ENCODE measurements around the gene BANP.
A peak's percentile ranks its signal among the peaks of the same experiment; 100 is the strongest.

The BANP gene

GRCh38 chr16:88055356-88055755, 104.1 kb downstream of the BANP start:
- Histone ChIP-seq H3K27ac (ENCODE audit: low read depth, low read length) (no peak overlapping the region), H2AFZ (ENCODE audit: low read length, unreplicated experiment) (no peak overlapping the region), H3K36me3 (ENCODE audit: insufficient read depth, low read length) (peaks cover 10% of the 10 kb centered on the region; the same call in 1 of the 2 replicates), H3K4me1 (ENCODE audit: control insufficient read depth, insufficient read depth, low read length, unreplicated experiment) (no peaks in the 10 kb centered on the region), H3K79me2 (ENCODE audit: control insufficient read depth, insufficient read depth, low read length, unreplicated experiment) (no peaks in the 10 kb centered on the region), H3K27me3 (ENCODE audit: insufficient read depth, low read length) (no peaks in the 10 kb centered on the region), H3K4me3 (ENCODE audit: low read depth, low read length) (no peak overlapping the region)

GRCh38 chr16:88056212-88056611, 105.0 kb downstream of the BANP start:
- H3K27me3 ChIP-seq (ENCODE audit: insufficient read depth, low read length) = no peaks in the 10 kb centered on the region
- no peaks in the 10 kb centered on the region for H3K79me2 ChIP-seq (ENCODE audit: control insufficient read depth, insufficient read depth, low read length, unreplicated experiment)
- H3K4me1 ChIP-seq (ENCODE audit: control insufficient read depth, insufficient read depth, low read length, unreplicated experiment) = no peaks in the 10 kb centered on the region
- no peak overlapping the region for H3K4me3 ChIP-seq (ENCODE audit: low read depth, low read length)
- H2AFZ ChIP-seq (ENCODE audit: low read length, unreplicated experiment) = no peak overlapping the region
- H3K36me3 ChIP-seq (ENCODE audit: insufficient read depth, low read length) = peaks cover 10% of the 10 kb centered on the region; the same call in 1 of the 2 replicates
- no peak overlapping the region for H3K27ac ChIP-seq (ENCODE audit: low read depth, low read length)

GRCh38 chr16:88057656-88058055, 106.4 kb downstream of the BANP start:
- H3K36me3 ChIP-seq (ENCODE audit: insufficient read depth, low read length) = peaks cover 5% of the 10 kb centered on the region; the same call in 1 of the 2 replicates
- H3K27ac ChIP-seq (ENCODE audit: low read depth, low read length) = no peak overlapping the region
- H3K4me1 ChIP-seq (ENCODE audit: control insufficient read depth, insufficient read depth, low read length, unreplicated experiment) = peaks cover 8% of the 10 kb centered on the region
- H3K27me3 ChIP-seq (ENCODE audit: insufficient read depth, low read length) = no peaks in the 10 kb centered on the region
- no peak overlapping the region for H3K4me3 ChIP-seq (ENCODE audit: low read depth, low read length)
- no peak overlapping the region for H2AFZ ChIP-seq (ENCODE audit: low read length, unreplicated experiment)
- no peaks in the 10 kb centered on the region for H3K79me2 ChIP-seq (ENCODE audit: control insufficient read depth, insufficient read depth, low read length, unreplicated experiment)

GRCh38 chr16:88058136-88058535, 106.9 kb downstream of the BANP start:
- Histone ChIP-seq H3K4me1 (ENCODE audit: control insufficient read depth, insufficient read depth, low read length, unreplicated experiment) (peaks cover 13% of the 10 kb centered on the region), H3K36me3 (ENCODE audit: insufficient read depth, low read length) (peaks cover under 1% of the 10 kb centered on the region; the same call in 1 of the 2 replicates), H2AFZ (ENCODE audit: low read length, unreplicated experiment) (no peak overlapping the region), H3K27me3 (ENCODE audit: insufficient read depth, low read length) (no peaks in the 10 kb centered on the region), H3K4me3 (ENCODE audit: low read depth, low read length) (no peak overlapping the region), H3K79me2 (ENCODE audit: control insufficient read depth, insufficient read depth, low read length, unreplicated experiment) (no peaks in the 10 kb centered on the region), H3K27ac (ENCODE audit: low read depth, low read length) (no peak overlapping the region)

GRCh38 chr16:88058817-88059216, 107.6 kb downstream of the BANP start:
- Histone ChIP-seq H3K4me1 (ENCODE audit: control insufficient read depth, insufficient read depth, low read length, unreplicated experiment) (peaks cover 19% of the 10 kb centered on the region), H3K27ac (ENCODE audit: low read depth, low read length) (no peak overlapping the region), H3K27me3 (ENCODE audit: insufficient read depth, low read length) (no peaks in the 10 kb centered on the region), H3K4me3 (ENCODE audit: low read depth, low read length) (no peak overlapping the region), H2AFZ (ENCODE audit: low read length, unreplicated experiment) (no peak overlapping the region), H3K36me3 (ENCODE audit: insufficient read depth, low read length) (no peaks in the 10 kb centered on the region), H3K79me2 (ENCODE audit: control insufficient read depth, insufficient read depth, low read length, unreplicated experiment) (no peaks in the 10 kb centered on the region)

GRCh38 chr16:88059701-88060386, 108.6 kb downstream of the BANP start:
- peaks cover 27% of the 10 kb centered on the region for H3K4me1 ChIP-seq (ENCODE audit: control insufficient read depth, insufficient read depth, low read length, unreplicated experiment)
- H3K79me2 ChIP-seq (ENCODE audit: control insufficient read depth, insufficient read depth, low read length, unreplicated experiment) = no peaks in the 10 kb centered on the region
- no peak overlapping the region for H2AFZ ChIP-seq (ENCODE audit: low read length, unreplicated experiment)
- H3K27me3 ChIP-seq (ENCODE audit: insufficient read depth, low read length) = no peaks in the 10 kb centered on the region
- no peak overlapping the region for H3K4me3 ChIP-seq (ENCODE audit: low read depth, low read length)
- H3K36me3 ChIP-seq (ENCODE audit: insufficient read depth, low read length) = no peaks in the 10 kb centered on the region
- no peak overlapping the region for H3K27ac ChIP-seq (ENCODE audit: low read depth, low read length)

GRCh38 chr16:88060524-88061219, 109.4 kb downstream of the BANP start:
- Histone ChIP-seq H3K4me3 (ENCODE audit: low read depth, low read length) (no peak overlapping the region), H3K27ac (ENCODE audit: low read depth, low read length) (no peak overlapping the region), H3K4me1 (ENCODE audit: control insufficient read depth, insufficient read depth, low read length, unreplicated experiment) (peaks cover 30% of the 10 kb centered on the region), H3K79me2 (ENCODE audit: control insufficient read depth, insufficient read depth, low read length, unreplicated experiment) (no peaks in the 10 kb centered on the region), H3K27me3 (ENCODE audit: insufficient read depth, low read length) (no peaks in the 10 kb centered on the region), H3K36me3 (ENCODE audit: insufficient read depth, low read length) (no peaks in the 10 kb centered on the region), H2AFZ (ENCODE audit: low read length, unreplicated experiment) (no peak overlapping the region)

GRCh38 chr16:88061346-88062110, 110.3 kb downstream of the BANP start:
- Histone ChIP-seq H3K4me3 (ENCODE audit: low read depth, low read length) (no peak overlapping the region), H2AFZ (ENCODE audit: low read length, unreplicated experiment) (no peak overlapping the region), H3K36me3 (ENCODE audit: insufficient read depth, low read length) (no peaks in the 10 kb centered on the region), H3K27ac (ENCODE audit: low read depth, low read length) (no peak overlapping the region), H3K4me1 (ENCODE audit: control insufficient read depth, insufficient read depth, low read length, unreplicated experiment) (peaks cover 30% of the 10 kb centered on the region), H3K27me3 (ENCODE audit: insufficient read depth, low read length) (no peaks in the 10 kb centered on the region), H3K79me2 (ENCODE audit: control insufficient read depth, insufficient read depth, low read length, unreplicated experiment) (no peaks in the 10 kb centered on the region)

- Histone ChIP-seq H3K4me1 (ENCODE audit: control insufficient read depth, insufficient read depth, low read length, unreplicated experiment) (peaks cover 30% of the 10 kb centered on the region), H3K79me2 (ENCODE audit: control insufficient read depth, insufficient read depth, low read length, unreplicated experiment) (no peaks in the 10 kb centered on the region), H3K27me3 (ENCODE audit: insufficient read depth, low read length) (no peaks in the 10 kb centered on the region), H3K4me3 (ENCODE audit: low read depth, low read length) (peak overlapping the region; percentile 30; the same call in 1 of the 2 replicates), H3K36me3 (ENCODE audit: insufficient read depth, low read length) (no peaks in the 10 kb centered on the region), H3K27ac (ENCODE audit: low read depth, low read length) (peak overlapping the region; percentile 8; the same call in 1 of the 2 replicates), H2AFZ (ENCODE audit: low read length, unreplicated experiment) (peak overlapping the region; percentile 23)
These were observed 111.3 kb downstream of the BANP start for GRCh38 chr16:88062341-88063210.
